ENCODE results near the gene ATP6V1B1. TPM values are rescaled to one million over a fixed set of nuclear protein-coding genes. Genes with fewer than 3 reads are reported as not detected.

The ATP6V1B1 gene
- total RNA-seq, 4 donors from 2014 or later = 1.3 to 5.8 TPM; not detected in 2

GRCh38 chr2:70937866-70938585 is 2.3 kb downstream of the ATP6V1B1 start:
- H3K4me3 ChIP-seq = no peak overlapping the region
- no peaks in the 10 kb centered on the region for H3K36me3 ChIP-seq
- TF ChIP-seq CTCF (IDR thresholded peaks at IDR 0.05) (no peak), POLR2A (IDR thresholded peaks at IDR 0.05) (no peak)
- no peaks in the 10 kb centered on the region for H3K9me3 ChIP-seq
- no peak overlapping the region for H3K27ac ChIP-seq
- no peaks in the 10 kb centered on the region for H3K4me1 ChIP-seq
- peak in 1 of 3 donors; percentile 22 for DNase-seq
- no peaks in the 10 kb centered on the region for H3K27me3 ChIP-seq

GRCh38 chr2:70938586-70938950 is 2.9 kb downstream of the ATP6V1B1 start:
- TF ChIP-seq CTCF (IDR thresholded peaks at IDR 0.05) (no peak), POLR2A (IDR thresholded peaks at IDR 0.05) (no peak)
- Histone ChIP-seq H3K9me3 (no peaks in the 10 kb centered on the region), H3K4me3 (no peak overlapping the region), H3K27ac (no peak overlapping the region), H3K4me1 (no peaks in the 10 kb centered on the region), H3K36me3 (no peaks in the 10 kb centered on the region), H3K27me3 (no peaks in the 10 kb centered on the region)
- no peak for DNase-seq

- no peaks in the 10 kb centered on the region for H3K36me3 ChIP-seq
- H3K4me1 ChIP-seq = no peaks in the 10 kb centered on the region
- no peaks in the 10 kb centered on the region for H3K27me3 ChIP-seq
- TF ChIP-seq POLR2A (IDR thresholded peaks at IDR 0.05) (no peak), CTCF (IDR thresholded peaks at IDR 0.05) (no peak)
- no peak overlapping the region for H3K27ac ChIP-seq
- DNase-seq = peak in 1 of 3 donors; percentile 39
- no peaks in the 10 kb centered on the region for H3K9me3 ChIP-seq
- no peak overlapping the region for H3K4me3 ChIP-seq
Measured at GRCh38 chr2:70939001-70939838, 3.5 kb downstream of the ATP6V1B1 start.

GRCh38 chr2:70939839-70940580 is 4.3 kb downstream of the ATP6V1B1 start:
- Histone ChIP-seq H3K4me3 (no peak overlapping the region), H3K27ac (no peak overlapping the region), H3K36me3 (no peaks in the 10 kb centered on the region), H3K9me3 (no peaks in the 10 kb centered on the region), H3K4me1 (no peaks in the 10 kb centered on the region), H3K27me3 (no peaks in the 10 kb centered on the region)
- peak in 1 of 3 donors; percentile 37 for DNase-seq
- no peak for TF ChIP-seq POLR2A (IDR thresholded peaks at IDR 0.05)
- no peak for TF ChIP-seq CTCF (IDR thresholded peaks at IDR 0.05)

- Histone ChIP-seq H3K4me1 (no peaks in the 10 kb centered on the region), H3K27ac (no peak overlapping the region), H3K9me3 (no peaks in the 10 kb centered on the region), H3K36me3 (no peaks in the 10 kb centered on the region), H3K4me3 (no peak overlapping the region), H3K27me3 (no peaks in the 10 kb centered on the region)
- TF ChIP-seq CTCF (IDR thresholded peaks at IDR 0.05) (no peak), POLR2A (IDR thresholded peaks at IDR 0.05) (no peak)
- peak in 1 of 3 donors; percentile 33 for DNase-seq
Measured at GRCh38 chr2:70941186-70941585, 5.5 kb downstream of the ATP6V1B1 start.
